OCI-LY1 (cell line): ENCODE results near the gene LSS.

ENCODE experiments used
- EZH2 ChIP-seq: fragments of 200-600 bp; sonication (generic), shearing (Covaris generic); IDR thresholded peaks from 2 replicates; pipeline ENCODE4 v1.8.0; 2017; ENCODE audit warnings: borderline replicate concordance, mixed run types, mild to moderate bottlenecking, antibody characterized with exemption, low read length, moderate library complexity, mixed read lengths
- TF ChIP-seq, protein P1 (sequence below): fragments of 200-600 bp; sonication (generic), shearing (Covaris generic); IDR thresholded peaks from 2 replicates; pipeline ENCODE4 v1.5.1; 2017; ENCODE audit warnings: mild to moderate bottlenecking, antibody characterized with exemption, low read length, moderate library complexity, mixed read lengths

DNA sequence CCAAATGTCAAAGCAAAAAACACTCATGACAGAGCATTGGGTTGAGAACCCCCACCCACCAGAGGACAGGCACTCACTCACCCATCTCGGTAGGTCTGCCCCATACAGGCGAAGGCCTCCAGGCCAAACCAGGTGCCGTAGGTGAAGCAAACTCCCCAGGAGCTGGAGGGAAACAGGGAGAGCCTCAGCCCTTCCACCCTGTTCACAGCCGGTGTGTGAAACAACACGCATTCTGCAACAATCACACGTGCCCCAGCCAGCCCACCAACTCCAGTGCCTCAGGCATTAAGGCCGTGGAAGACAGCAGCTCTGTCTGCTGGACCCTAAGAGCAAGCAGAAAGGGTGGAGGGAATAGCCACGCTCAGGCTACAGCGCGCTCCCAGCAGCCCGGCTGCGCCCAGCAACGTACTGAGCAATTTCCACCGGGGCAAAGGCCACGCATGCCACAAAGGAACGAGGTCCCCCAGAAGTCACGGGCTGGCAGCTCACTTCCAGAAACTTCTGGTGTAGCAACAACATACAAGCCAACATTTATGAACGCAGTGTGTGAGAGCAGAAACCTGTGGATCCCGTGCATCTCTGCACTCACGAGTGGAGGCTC is 32.9 kb downstream of the LSS start:
- TF ChIP-seq, protein P1, sequence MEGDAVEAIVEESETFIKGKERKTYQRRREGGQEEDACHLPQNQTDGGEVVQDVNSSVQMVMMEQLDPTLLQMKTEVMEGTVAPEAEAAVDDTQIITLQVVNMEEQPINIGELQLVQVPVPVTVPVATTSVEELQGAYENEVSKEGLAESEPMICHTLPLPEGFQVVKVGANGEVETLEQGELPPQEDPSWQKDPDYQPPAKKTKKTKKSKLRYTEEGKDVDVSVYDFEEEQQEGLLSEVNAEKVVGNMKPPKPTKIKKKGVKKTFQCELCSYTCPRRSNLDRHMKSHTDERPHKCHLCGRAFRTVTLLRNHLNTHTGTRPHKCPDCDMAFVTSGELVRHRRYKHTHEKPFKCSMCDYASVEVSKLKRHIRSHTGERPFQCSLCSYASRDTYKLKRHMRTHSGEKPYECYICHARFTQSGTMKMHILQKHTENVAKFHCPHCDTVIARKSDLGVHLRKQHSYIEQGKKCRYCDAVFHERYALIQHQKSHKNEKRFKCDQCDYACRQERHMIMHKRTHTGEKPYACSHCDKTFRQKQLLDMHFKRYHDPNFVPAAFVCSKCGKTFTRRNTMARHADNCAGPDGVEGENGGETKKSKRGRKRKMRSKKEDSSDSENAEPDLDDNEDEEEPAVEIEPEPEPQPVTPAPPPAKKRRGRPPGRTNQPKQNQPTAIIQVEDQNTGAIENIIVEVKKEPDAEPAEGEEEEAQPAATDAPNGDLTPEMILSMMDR: no peak
- TF ChIP-seq EZH2: no peak
